HG03135 (cell line): ENCODE measurements around the gene PKNOX1.
"Not testable (repeated sequence)": the region's sequence is repeated elsewhere in the genome, so short reads cannot be mapped to it uniquely, and the experiment has no call there.

Experiments used
- ATAC-seq: cut with Tn5 transposase; IDR thresholded peaks from one replicate; pipeline ENCODE4 v1.9.1; 2021; ENCODE audit warnings: mild to moderate bottlenecking, moderate library complexity; ENCODE audit not compliant: unreplicated experiment

PKNOX1 gene

DNA sequence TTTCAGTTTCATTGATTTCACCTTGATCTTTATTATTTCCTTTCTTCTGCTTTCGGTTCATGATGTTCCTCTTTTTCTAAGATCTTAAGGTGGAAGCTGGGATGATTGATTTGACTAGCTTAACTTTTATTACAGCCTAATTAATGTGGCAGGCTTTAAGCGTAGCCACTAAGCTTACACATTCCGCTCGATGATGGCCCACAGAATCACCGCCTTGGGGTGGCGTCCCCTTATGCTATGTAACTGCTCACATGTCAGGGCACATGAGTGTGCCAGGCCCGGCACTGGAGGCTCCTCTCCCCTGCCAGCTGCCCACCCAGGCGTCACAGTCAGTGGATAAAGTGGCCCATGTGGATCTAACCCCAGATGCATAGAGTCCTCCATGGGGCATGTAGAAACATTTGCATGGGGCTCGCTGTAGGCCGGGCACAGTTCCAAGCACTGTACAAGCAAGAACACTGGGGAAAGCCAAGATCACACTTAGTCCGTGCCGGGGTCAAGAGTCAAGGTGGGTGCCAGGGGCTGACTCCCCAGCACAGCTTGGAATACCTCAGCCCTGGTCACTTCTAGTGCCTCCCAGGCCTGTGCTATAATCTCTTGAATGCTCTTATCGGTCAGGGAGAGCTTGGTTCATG lies 41.7 kb downstream of the PKNOX1 start:
- no peak for ATAC-seq

DNA sequence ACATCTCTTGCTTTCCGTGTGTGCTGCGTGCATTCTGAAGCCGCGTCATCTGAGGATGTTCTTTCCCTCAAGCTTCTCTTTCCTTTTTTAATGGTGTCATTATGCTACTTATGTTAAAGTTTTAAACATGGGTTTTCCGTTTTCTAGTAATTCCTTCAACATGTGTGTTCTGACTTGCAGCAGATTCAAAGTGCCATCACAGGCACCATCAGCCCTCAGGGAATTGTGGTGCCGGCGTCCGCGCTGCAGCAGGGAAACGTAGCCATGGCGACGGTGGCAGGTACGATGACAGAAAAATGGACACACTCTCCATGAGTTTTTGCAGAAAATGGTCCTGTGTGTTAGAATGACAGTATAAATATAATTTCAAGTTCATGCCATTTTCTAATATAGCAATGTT lies 42.4 kb downstream of the PKNOX1 start:
- ATAC-seq: no peak

DNA sequence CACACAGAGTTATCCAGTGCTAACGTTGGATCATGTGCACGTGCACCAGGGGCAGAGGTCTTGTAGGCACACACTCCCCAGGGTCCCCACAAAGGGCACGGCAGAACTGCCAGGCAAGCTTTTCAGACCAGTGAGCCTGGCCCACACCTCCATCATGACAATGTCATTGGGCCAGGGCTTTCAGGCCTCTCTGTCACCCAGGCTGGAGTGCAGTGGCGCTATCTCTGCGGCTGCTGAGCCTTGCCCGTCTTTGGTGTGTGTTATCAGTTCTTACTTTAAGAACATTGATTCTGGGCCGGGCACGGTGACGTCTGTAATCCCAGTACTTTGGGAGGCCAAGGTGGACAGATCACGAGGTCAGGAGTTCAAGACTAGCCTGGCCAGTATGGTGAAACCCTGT lies 44.2 kb downstream of the PKNOX1 start:
- ATAC-seq: no peak

DNA sequence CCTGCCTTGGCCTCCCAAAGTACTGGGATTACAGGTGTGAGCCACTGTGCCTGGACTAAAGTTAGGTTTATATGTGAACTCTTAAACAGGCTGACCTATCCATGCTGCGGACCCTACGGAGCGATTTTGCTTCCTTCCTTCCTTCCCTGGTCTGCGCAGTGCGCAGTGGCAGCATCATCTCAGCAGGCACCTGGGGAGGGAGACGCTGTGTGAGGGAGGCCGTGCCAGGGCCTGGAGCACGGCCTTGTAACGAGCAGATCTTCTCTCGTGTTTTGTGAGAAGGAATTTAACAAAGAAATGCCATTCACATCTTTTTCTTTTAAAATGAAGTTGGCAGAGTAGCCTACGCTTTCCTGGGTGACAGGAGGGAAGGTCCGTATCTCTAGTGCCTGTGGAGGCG lies 45.8 kb downstream of the PKNOX1 start:
- no peak for ATAC-seq

DNA sequence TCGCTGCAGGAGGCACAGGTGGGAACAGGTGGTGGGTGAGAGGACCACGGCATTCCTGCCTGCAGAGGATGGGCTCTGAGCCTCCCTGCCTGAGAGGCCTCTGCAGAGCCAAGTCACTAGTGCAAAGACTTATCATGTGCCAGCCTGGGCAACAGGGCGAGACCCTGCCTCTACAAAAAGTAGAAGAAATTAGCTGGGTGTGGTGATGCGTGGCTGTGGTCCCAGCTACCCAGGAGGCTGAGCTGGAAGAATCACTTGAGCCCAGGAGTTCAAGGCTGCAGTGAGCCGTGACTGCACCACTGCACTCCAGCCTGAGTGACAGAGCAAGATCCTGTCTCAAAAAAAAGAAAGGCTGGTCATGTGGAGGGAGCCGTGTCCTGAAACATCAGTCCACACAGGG lies 46.4 kb downstream of the PKNOX1 start:
- ATAC-seq: no peak

DNA sequence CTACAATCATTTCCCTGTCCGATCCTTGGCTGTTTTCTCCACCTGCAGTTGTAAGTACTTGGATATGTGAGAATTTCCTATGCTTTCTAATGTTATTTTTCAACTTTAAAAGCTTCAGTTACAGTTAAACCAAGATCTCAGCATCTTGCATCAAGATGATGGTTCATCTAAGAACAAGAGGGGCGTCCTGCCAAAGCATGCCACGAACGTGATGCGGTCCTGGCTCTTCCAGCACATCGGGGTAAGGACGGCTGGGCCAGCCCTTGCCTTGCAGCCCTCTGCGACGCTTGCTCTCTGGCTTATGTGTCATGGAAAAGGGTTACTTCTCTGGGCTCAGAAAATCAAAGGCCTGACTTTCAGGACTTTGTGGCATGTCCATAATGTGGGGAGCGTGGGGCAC lies 46.8 kb downstream of the PKNOX1 start:
- no peak for ATAC-seq

DNA sequence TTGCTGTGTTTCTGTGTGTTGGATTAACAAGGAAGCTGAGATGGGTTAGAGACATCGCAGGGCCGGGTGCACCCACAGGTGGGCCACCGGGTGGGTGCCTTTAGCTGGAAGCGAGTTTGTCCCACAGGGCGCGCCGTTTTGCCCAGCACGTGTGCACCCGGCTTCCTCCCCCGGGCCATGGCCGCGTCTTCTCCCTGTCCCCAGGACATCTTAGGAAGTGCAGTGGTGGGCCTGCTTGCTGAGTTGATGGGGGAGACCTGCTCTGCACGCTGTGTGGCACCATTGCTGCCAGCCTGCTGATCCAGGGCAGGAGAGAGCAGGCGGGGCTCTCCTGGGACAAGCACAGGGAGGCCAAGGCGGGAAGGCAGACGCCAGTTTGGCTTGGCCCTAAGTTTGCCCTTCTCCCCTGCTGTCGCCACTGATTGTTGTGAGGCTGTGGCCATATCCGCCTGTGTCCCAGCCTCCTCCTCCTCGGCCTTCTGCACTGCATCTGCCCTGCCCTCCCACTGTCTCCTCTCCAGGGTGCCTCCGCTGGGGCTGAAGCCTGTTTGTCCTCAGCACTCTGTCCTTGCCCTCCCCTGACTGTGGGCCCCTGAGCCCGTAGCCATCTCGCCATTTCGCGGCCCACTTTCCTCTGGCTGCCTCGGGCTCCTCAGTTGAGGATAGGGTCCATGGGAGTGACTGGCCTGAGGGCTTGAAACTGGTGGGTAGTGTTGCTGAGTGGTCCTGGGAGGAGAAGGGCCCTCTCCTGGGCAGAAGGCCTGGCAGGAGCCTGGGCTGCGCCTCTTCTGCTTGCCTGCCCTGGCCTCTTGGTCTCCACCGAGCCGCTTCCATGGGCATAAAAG lies 47.6 kb downstream of the PKNOX1 start:
- no peak for ATAC-seq

DNA sequence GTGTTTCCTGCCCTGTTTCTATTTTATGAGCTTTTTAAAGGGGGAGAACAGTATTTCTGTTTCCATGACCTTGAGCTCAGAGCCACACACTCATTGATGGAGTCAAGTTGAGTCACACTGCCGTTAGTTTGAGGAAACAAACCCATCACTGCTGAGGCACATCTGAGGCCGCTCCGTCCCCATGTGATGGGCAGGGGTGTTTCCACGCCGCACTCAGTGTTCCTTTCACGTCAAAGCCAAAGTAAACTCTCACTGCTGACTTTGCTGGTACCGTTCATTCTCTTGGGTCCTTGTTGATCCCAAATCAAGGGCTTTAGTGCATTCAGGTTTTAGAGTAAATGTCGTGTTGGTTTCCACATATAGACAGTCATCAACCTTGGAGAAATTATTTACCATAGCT lies 48.8 kb downstream of the PKNOX1 start:
- ATAC-seq: no peak

DNA sequence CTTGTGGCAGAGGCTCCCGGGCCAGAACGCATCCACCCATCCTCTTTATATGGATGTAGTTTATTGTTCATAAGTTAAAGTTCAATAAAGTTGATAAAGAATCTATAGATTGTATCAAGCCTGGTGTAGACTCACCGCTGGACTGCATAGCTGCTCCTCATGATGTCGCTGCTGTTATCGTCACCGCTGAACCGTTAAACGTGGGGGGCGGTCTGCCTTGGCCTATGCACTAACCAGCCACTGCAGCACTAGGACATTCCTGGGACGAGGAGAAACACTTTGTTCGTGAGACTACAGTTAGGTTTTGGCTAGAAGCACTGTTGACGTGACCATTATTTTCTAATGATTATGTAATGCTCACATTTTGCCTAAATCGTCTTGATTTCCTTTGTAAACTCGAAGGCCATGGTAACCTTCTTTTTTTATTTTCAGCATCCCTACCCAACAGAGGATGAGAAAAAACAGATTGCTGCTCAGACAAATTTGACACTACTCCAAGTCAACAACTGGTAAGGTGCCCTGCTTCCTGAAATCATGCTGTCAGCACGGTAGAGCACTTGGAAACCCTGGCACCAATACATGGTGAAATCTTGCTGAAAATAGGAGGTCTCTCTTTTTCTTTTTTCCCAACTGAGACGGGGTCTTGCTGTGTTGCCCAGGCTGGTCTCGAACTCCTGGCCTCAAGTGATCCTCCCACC lies 50.2 kb downstream of the PKNOX1 start:
- ATAC-seq: no peak

DNA sequence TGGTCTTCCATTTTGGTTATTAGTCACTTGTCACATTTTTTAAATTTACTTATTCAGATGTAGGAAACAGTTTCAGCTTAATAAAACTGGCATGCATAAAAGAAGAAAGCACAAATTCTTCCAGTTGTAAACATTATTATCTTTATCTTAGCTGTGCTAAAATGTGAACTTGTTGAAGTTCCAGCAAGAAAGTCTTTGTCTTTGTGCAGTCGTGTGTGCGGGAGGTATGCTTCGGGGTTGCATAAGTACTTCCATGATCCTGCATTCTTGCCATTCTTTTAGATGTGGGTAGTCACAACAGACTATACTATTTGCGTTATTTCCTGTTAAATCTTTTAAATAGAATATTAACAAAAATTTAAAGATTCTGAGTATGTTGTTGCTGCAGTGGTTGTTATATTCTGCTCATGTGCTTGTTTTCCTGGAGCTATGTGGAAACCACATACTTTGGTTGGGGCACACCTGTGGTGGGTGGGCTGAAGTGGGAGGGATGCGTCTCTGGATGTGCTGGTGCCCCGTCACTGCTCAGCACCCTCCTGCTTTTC lies 51.3 kb downstream of the PKNOX1 start:
- no peak for ATAC-seq

DNA sequence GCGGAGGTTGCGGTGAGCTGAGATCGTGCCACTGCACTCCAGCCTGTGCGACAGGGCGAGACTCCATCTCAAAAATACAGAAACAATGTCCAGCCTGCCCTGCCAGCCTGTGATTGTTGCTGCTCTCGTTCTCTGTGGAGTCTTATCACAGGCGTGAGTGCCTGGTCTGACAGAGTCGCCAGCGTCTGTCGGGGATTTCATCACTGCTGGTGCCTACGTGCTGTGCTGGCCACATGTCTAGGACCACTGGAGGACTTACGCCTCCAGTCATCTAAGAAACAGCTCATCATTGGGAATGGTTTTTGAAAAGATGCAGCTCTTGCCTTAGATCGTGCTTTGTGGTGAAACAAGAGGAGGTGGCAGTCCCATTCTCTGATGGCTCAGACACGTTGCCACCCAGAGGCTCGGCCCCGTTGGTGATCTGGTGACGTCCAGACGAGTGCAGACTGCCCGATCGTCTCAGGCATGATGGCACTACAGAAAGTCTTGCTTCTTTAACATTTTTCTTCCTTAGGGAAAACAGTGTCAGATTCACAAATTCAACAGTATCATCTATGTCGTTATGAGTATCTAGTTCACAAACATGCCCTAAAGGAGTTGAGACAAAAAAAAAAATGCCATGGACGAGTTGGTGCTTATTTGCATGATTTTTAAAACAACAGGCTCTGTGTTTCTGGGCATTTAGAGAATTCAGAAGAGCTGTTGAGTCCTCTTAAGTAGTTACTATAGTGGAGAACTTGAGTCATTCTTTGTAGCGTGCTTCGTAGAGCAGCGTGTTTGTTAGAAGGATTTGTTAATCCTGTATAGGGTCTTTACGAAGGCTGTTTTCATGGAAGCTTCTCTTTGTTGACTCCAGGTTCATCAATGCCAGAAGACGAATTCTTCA lies 53.7 kb downstream of the PKNOX1 start:
- no peak for ATAC-seq

DNA sequence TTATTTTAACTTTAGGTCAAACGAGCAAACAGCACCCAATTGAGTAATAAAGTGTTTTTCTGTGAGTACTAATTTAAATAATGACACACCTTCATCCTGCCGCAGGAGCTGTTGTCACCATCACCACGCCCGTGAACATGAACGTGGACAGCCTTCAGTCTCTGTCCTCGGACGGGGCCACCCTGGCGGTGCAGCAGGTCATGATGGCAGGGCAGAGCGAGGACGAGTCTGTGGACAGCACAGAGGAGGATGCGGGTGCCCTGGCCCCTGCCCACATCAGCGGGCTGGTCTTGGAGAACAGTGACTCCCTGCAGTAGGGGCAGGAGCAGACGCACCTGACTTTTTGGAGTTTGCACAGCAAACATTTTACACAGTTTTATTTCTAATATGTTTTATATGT lies 55.4 kb downstream of the PKNOX1 start:
- no peak for ATAC-seq

DNA sequence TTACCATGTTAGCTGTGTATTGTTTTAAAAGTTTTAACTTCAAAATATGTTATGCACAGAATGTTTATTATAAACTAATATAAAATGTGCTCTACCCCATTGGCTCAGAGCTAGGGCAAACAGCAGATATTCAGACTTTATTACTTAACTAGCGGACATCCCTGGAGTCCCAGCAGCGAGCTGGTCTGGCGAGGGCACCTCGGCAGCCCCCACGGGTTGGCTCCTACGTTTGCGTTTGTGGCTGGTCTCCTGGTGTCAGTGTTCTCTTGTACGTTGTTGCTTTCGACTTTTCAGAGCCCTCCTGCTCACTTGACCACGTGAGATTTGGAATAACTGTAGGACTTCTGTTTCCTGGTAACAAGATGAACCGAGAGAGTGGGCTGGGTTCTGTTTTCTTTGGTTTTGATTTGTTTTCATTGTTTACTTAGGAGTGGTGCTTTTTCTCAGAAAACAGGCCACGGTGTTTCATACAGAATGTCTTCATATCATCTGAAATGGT lies 56.8 kb downstream of the PKNOX1 start:
- no peak for ATAC-seq

DNA sequence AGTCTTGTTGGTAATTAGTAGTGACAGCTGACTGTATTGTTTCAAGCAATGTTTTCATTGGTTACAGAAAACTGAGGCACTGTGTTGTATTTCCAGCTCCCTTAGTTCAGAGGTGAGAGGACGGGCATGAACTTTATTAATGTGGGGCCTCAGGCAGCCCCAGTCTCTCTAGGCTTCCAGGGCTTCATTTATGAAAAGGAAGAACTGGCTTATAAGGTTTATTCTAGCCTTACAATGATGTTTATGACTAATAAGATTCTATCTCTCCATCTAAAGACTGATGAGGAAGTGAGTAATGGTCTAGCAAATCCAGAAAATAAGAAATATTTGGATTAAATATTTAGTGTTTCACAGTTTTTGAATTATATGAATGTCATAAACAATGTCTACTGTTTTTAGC lies 59.7 kb downstream of the PKNOX1 start:
- no peak for ATAC-seq

DNA sequence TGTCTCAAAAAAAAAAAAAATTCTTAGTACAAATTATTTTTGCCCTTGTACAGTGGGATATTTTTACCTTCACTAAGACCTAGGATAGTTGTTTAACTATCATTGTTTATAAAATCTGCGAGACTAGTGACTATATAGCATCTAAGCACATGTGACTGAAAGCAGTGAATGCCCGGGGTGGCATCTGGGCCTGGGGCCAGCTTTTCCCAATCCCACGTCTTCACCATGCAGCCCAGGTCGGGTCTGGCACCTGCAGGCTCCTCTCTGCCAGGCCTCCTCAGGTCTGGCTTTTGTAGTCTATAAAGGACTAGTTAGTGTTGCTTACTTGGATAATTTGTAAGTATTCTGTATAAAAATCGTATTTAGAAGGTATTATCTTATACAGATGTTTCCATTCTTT lies 60.5 kb downstream of the PKNOX1 start:
- no peak for ATAC-seq

DNA sequence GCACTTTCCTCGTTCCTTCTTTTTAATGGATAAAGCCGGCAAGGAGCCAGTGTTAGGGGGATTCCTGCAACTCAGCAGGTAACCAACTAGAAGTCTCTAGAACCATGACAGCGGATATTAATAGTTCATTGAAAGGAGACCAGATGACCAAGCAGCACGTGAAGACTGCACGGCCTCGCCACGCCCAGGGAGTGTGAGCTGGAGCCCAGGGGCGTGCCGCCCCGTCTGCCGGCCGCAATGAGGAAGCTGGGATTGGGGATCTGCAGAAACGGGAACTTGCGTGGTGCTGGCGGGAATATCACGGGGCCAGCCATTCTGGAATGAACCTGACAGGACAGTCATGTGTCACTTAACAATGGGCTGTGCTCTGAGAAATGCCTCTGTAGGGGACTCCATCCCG lies 62.5 kb downstream of the PKNOX1 start:
- ATAC-seq: not testable (repeated sequence)

DNA sequence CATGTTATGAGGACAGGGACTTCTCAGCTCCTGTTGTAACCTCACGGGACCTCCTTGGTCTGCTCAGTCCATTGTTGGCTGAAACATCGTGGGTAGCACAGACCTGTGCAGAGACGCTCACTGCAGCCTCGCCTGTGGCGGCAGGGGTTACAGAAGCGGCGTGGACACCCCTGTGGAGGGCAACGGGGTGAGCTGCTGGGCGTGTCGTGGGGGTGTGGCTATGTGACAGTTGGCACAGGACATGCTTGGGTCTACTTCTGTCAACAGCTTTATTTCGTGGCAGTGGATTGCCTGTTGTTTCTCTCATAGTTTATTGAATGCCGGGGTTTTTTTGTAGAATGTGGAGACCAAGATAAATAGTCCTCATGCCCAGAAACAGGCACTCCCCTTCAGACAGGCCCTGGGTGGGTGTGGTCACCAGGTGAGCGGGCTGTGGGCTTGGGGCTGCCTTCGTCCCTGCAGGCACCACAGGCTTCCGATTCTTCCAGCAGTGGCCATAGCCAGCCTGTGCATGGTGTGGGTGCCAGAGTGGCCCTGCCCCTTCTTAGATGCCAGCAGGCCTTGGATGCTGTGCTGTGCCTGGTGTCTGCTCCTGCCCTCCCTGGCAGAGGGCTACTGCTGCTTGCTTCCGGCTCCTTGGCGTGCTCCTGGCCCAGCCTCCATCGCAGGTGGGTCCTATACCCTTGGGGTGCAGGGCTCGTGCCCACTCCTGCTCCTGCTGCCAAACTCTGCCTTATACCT lies 63.7 kb downstream of the PKNOX1 start:
- ATAC-seq: not testable (repeated sequence)

DNA sequence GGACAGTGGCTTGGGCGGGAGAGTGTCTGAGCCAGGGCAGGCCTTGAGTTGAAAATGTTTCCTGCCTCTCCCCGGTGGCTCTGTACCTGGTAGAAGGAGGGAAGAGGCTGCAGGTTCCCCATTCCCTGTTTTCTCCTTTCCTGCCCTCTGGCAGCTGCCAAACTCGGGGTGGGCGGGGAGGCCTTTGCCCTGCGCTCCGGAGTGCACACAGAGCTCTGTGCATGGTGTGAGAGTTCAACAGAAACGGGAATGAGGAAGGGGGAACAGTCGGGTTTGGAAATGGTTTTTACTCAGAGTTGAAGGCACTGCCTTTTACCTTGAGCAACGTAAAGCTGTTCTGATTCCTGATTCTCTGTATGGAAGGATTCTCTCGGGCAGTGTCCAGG lies 64.3 kb downstream of the PKNOX1 start:
- ATAC-seq: not testable (repeated sequence)

DNA sequence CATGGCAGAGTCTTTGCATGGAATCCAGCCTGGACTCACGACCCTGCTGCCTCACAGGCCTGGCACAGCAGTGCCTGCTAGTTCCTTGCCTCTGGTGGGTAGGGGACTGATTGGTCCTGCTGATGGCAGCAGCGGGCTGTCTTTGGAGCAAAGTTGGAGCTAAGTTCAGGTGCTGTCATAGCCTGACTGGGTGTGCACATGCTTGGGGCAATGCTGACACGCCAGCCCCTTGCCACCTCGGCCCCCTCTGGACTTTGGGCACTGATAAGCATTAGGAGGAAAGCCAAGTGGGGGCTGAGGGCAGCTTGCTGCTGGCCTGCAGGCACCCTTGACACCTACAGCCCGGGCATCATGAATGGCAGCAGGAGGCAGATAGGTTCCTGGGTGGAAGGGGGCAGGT lies 67.8 kb downstream of the PKNOX1 start:
- not testable (repeated sequence) for ATAC-seq

DNA sequence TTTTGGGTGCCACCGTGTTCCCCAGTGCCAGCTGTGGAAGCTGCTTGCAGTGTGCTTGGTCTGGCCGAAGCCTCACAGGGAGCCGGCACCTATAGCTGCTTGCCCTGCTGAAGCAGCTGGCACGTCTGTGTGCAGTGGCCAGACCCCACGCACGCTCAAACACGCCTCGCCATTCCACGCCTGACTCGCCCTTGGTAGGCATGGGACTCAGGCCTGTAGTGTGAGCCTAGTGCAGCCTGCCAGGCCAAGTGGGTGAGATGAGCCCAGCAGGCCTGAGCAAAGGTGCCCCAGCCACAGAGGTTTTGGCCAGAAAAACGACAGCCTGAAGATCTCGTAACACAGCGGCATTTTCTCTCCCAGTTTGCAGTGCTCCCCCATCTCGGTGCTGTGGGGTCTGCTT lies 68.9 kb downstream of the PKNOX1 start:
- ATAC-seq: not testable (repeated sequence)
